OCI-LY1 (cell line): ENCODE results near the gene FRK.
A peak's percentile ranks its signal among the peaks of the same experiment; 100 is the strongest.

ENCODE experiments used
- H2AFZ ChIP-seq: fragments of 200-600 bp; sonication (generic), shearing (Covaris generic); 2 replicates; pipeline ENCODE4 v1.6.0; 2014; ENCODE audit warnings: antibody characterized with exemption, mild to moderate bottlenecking, low read length
- H3F3A ChIP-seq: fragments of 200-600 bp; sonication (generic), shearing (Covaris generic); 2 replicates; pipeline ENCODE4 v1.6.0; 2014; ENCODE audit warnings: mild to moderate bottlenecking, antibody characterized with exemption, low read length, moderate library complexity; ENCODE audit not compliant: insufficient read depth
- H3K27ac ChIP-seq: fragments of 200-600 bp; sonication (generic); 2 replicates; pipeline ENCODE4 v1.5.1; 2014; ENCODE audit warnings: low read length, mixed run types, mild to moderate bottlenecking, low read depth; ENCODE audit not compliant: poor library complexity, severe bottlenecking
- H3K27me3 ChIP-seq: fragments of 200-600 bp; sonication (generic); 2 replicates; pipeline ENCODE4 v1.6.0; 2014; ENCODE audit warnings: antibody characterized with exemption, mild to moderate bottlenecking, low read length, moderate library complexity; ENCODE audit not compliant: insufficient read depth
- H3K36me3 ChIP-seq: fragments of 200-600 bp; sonication (generic); 2 replicates; pipeline ENCODE4 v1.6.1; 2014; ENCODE audit warnings: mild to moderate bottlenecking, antibody characterized with exemption, low read length, moderate library complexity, mixed read lengths; ENCODE audit not compliant: insufficient read depth
- H3K4me1 ChIP-seq: fragments of 200-600 bp; sonication (generic); 2 replicates; pipeline ENCODE4 v1.5.1; 2014; ENCODE audit warnings: mild to moderate bottlenecking, low read length, moderate library complexity; ENCODE audit not compliant: insufficient read depth, severe bottlenecking
- H3K4me2 ChIP-seq: fragments of 200-600 bp; sonication (generic), shearing (Covaris generic); 2 replicates; pipeline ENCODE4 v1.6.1; 2014; ENCODE audit warnings: low read length
- H3K4me3 ChIP-seq: fragments of 200-600 bp; sonication (generic); 2 replicates; pipeline ENCODE4 v1.5.1; 2014; ENCODE audit warnings: low read length, low read depth, mild to moderate bottlenecking, mixed read lengths; ENCODE audit not compliant: poor library complexity, severe bottlenecking
- H3K79me2 ChIP-seq: fragments of 200-600 bp; shearing (Covaris generic); 2 replicates; pipeline ENCODE4 v1.6.1; 2016; ENCODE audit warnings: mixed run types, low read length, mixed read lengths; ENCODE audit not compliant: insufficient read depth
- H3K9ac ChIP-seq: fragments of 200-600 bp; sonication (generic), shearing (Covaris generic); 2 replicates; pipeline ENCODE4 v1.6.1; 2014; ENCODE audit warnings: mild to moderate bottlenecking, low read length, mixed read lengths
- H3K9me2 ChIP-seq: fragments of 200-600 bp; sonication (generic), shearing (Covaris generic); 2 replicates; pipeline ENCODE4 v1.6.1; 2014; ENCODE audit warnings: low read depth, mild to moderate bottlenecking, low read length, mixed read lengths
- H3K9me3 ChIP-seq: fragments of 200-600 bp; shearing (Covaris generic); 2 replicates; pipeline ENCODE4 v1.6.1; 2014; ENCODE audit warnings: low read length, mixed read lengths
- H4K20me1 ChIP-seq: fragments of 200-600 bp; sonication (generic), shearing (Covaris generic); 2 replicates; pipeline ENCODE4 v1.6.0; 2016; ENCODE audit warnings: mild to moderate bottlenecking, low read length; ENCODE audit not compliant: insufficient read depth
- EZH2 ChIP-seq: fragments of 200-600 bp; sonication (generic), shearing (Covaris generic); IDR thresholded peaks from 2 replicates; pipeline ENCODE4 v1.8.0; 2017; ENCODE audit warnings: borderline replicate concordance, mixed run types, mild to moderate bottlenecking, antibody characterized with exemption, low read length, moderate library complexity, mixed read lengths
- TF ChIP-seq, protein P1 (sequence below): fragments of 200-600 bp; sonication (generic), shearing (Covaris generic); IDR thresholded peaks from 2 replicates; pipeline ENCODE4 v1.5.1; 2017; ENCODE audit warnings: mild to moderate bottlenecking, antibody characterized with exemption, low read length, moderate library complexity, mixed read lengths

The FRK gene

GRCh38 chr6:116018976-116019375 is 41.7 kb downstream of the FRK start:
- H3K79me2 ChIP-seq: no peaks in the 10 kb centered on the region
- H3K27ac ChIP-seq: peak overlapping the region; percentile 24
- no peak overlapping the region for H3K9ac ChIP-seq
- H3F3A ChIP-seq: no peaks in the 10 kb centered on the region
- no peaks in the 10 kb centered on the region for H3K9me2 ChIP-seq
- H3K4me2 ChIP-seq: no peak overlapping the region
- TF ChIP-seq EZH2: no peak
- TF ChIP-seq, protein P1, sequence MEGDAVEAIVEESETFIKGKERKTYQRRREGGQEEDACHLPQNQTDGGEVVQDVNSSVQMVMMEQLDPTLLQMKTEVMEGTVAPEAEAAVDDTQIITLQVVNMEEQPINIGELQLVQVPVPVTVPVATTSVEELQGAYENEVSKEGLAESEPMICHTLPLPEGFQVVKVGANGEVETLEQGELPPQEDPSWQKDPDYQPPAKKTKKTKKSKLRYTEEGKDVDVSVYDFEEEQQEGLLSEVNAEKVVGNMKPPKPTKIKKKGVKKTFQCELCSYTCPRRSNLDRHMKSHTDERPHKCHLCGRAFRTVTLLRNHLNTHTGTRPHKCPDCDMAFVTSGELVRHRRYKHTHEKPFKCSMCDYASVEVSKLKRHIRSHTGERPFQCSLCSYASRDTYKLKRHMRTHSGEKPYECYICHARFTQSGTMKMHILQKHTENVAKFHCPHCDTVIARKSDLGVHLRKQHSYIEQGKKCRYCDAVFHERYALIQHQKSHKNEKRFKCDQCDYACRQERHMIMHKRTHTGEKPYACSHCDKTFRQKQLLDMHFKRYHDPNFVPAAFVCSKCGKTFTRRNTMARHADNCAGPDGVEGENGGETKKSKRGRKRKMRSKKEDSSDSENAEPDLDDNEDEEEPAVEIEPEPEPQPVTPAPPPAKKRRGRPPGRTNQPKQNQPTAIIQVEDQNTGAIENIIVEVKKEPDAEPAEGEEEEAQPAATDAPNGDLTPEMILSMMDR: no peak
- no peak overlapping the region for H2AFZ ChIP-seq
- peaks cover 32% of the 10 kb centered on the region for H3K4me1 ChIP-seq
- H3K4me3 ChIP-seq: no peak overlapping the region
- H4K20me1 ChIP-seq: no peaks in the 10 kb centered on the region
- no peaks in the 10 kb centered on the region for H3K27me3 ChIP-seq
- no peaks in the 10 kb centered on the region for H3K9me3 ChIP-seq
- H3K36me3 ChIP-seq: no peaks in the 10 kb centered on the region

GRCh38 chr6:116017546-116018295 is 43.0 kb downstream of the FRK start:
- no peaks in the 10 kb centered on the region for H4K20me1 ChIP-seq
- TF ChIP-seq EZH2: no peak
- TF ChIP-seq, protein P1: no peak
- peaks cover 32% of the 10 kb centered on the region for H3K4me1 ChIP-seq
- H3K9me2 ChIP-seq: no peaks in the 10 kb centered on the region
- no peaks in the 10 kb centered on the region for H3K79me2 ChIP-seq
- H3F3A ChIP-seq: no peaks in the 10 kb centered on the region
- no peaks in the 10 kb centered on the region for H3K36me3 ChIP-seq
- peak overlapping the region; percentile 41 for H3K27ac ChIP-seq
- peak overlapping the region; percentile 5 for H3K9ac ChIP-seq
- H2AFZ ChIP-seq: no peak overlapping the region
- H3K4me2 ChIP-seq: 0 out of 2 replicates have a peak overlapping the region, but pooled peaks have one; percentile 11
- no peaks in the 10 kb centered on the region for H3K27me3 ChIP-seq
- H3K9me3 ChIP-seq: no peaks in the 10 kb centered on the region
- no peak overlapping the region for H3K4me3 ChIP-seq

DNA sequence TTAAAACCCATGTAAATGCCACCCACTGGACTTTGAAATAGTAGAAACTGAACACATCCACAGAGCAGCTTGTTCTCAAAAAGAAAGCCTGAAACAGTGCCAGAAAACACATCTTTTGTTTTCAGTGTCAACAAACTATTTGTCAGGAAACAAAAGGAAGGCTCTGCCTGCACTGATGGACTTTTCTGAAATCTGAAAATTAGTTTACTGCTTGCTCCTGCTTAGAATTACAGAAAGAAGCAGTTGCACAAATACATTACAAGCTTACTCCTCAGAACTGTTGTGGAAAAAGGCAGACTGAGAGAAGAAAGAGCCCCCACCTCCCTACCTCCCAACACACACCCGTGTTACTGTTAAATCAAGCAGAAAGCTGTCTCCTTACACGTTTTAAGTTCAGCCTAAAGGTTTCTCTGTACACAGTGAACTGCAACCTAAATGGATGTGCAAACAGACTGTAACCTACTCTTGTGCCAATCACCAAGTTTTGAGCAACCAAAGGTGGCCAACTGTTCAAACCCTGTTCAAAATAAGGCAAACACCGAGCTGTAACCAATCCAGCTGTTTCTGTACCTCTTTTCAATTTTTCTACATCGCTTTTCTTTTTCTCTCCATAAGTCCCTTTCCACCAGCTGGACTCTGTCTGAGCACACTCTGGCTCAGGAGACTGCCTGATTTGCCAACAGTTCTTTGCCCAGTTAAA is 43.7 kb downstream of the FRK start:
- Histone ChIP-seq H4K20me1 (no peaks in the 10 kb centered on the region), H3K27ac (peak overlapping the region; percentile 41), H3K9me2 (no peaks in the 10 kb centered on the region), H3K4me1 (peaks cover 32% of the 10 kb centered on the region), H3K27me3 (no peaks in the 10 kb centered on the region), H3K4me2 (0 out of 2 replicates have a peak overlapping the region, but pooled peaks have one; percentile 17), H3K79me2 (no peaks in the 10 kb centered on the region), H3K9me3 (no peaks in the 10 kb centered on the region), H2AFZ (no peak overlapping the region), H3F3A (no peaks in the 10 kb centered on the region), H3K4me3 (no peak overlapping the region), H3K9ac (peak overlapping the region; percentile 5), H3K36me3 (no peaks in the 10 kb centered on the region)
- TF ChIP-seq, protein P1: no peak
- TF ChIP-seq EZH2: no peak
